Endothelial cell of umbilical vein (primary cell): Measurements from ENCODE around the gene ANKRD23.

Source experiments
- EZH2 ChIP-seq: IDR thresholded peaks from 2 replicates; pipeline ENCODE4 v1.6.1; 2012; ENCODE audit warnings: borderline replicate concordance, low read depth, mild to moderate bottlenecking, moderate library complexity, low read length, inconsistent platforms; ENCODE audit not compliant: severe bottlenecking
- JUN ChIP-seq: IDR thresholded peaks from 2 replicates; pipeline ENCODE4 v1.6.1; 2011; ENCODE audit warnings: borderline replicate concordance, low read depth; ENCODE audit not compliant: insufficient read length, insufficient read depth
- POLR2A ChIP-seq: IDR thresholded peaks from 2 replicates; pipeline ENCODE4 v1.6.1; 2012; ENCODE audit warnings: low read depth, mild to moderate bottlenecking, control low read depth, low read length
- POLR2AphosphoS5 ChIP-seq: IDR thresholded peaks from 2 replicates; pipeline ENCODE4 v1.6.1; 2012; ENCODE audit warnings: low read depth, mild to moderate bottlenecking, control low read depth, low read length, moderate library complexity; ENCODE audit not compliant: insufficient read depth
- TF ChIP-seq, protein P1 (sequence below), 2 donors: IDR thresholded peaks; 1 replicate in 1 of 2; 2 replicates in 1 of 2; pipeline ENCODE4 v1.5.1; 2011; ENCODE audit warnings: low read length in 2 of 2, mild to moderate bottlenecking in 2 of 2, moderate library complexity in 2 of 2, control low read depth in 1 of 2, inconsistent platforms in 1 of 2, low read depth in 1 of 2; ENCODE audit not compliant: insufficient read depth in 1 of 2; ENCODE audit errors: extremely low read depth in 1 of 2
- TF ChIP-seq, protein P2 (sequence below): IDR thresholded peaks from 2 replicates; pipeline ENCODE4 v1.6.1; 2011; ENCODE audit not compliant: insufficient read depth, insufficient read length

DNA sequence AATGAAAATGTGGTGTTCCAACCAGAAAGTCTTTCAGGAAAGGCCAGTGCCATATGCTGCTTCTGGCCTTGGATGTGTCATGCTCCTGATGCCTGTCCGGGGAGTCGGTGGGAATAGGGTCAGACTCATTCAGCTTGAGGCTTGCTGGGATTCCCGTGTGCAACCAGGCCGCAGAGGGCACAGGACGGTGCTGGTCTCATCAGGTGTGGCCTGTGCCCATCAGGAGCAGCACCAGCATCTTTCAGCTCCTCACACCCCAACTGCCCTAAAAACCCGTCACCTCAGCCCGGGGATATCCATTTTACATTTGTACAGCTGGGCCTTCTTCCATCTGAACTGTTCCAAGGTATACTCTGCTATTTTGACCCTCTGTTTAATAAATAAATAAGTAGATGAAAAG, 41.1 kb downstream of the ANKRD23 start:
- TF ChIP-seq, protein P1, sequence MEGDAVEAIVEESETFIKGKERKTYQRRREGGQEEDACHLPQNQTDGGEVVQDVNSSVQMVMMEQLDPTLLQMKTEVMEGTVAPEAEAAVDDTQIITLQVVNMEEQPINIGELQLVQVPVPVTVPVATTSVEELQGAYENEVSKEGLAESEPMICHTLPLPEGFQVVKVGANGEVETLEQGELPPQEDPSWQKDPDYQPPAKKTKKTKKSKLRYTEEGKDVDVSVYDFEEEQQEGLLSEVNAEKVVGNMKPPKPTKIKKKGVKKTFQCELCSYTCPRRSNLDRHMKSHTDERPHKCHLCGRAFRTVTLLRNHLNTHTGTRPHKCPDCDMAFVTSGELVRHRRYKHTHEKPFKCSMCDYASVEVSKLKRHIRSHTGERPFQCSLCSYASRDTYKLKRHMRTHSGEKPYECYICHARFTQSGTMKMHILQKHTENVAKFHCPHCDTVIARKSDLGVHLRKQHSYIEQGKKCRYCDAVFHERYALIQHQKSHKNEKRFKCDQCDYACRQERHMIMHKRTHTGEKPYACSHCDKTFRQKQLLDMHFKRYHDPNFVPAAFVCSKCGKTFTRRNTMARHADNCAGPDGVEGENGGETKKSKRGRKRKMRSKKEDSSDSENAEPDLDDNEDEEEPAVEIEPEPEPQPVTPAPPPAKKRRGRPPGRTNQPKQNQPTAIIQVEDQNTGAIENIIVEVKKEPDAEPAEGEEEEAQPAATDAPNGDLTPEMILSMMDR (IDR thresholded peaks at IDR 0.05; ENCODE audit: extremely low read depth in 1 of 2, insufficient read depth in 1 of 2, low read depth in 1 of 2, low read length in 2 of 2) = no peak
- TF ChIP-seq POLR2A = no peak
- no peak for TF ChIP-seq JUN
- TF ChIP-seq POLR2AphosphoS5 = no peak
- no peak for TF ChIP-seq EZH2
- TF ChIP-seq, protein P2, sequence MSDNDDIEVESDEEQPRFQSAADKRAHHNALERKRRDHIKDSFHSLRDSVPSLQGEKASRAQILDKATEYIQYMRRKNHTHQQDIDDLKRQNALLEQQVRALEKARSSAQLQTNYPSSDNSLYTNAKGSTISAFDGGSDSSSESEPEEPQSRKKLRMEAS = no peak
